Panc1 (cell line): ENCODE results near the gene TOGARAM2.

Experiments
- POLR2AphosphoS5 ChIP-seq: IDR thresholded peaks from 2 replicates; pipeline ENCODE4 v1.6.1; 2012; ENCODE audit warnings: mild to moderate bottlenecking, low read depth, low read length, moderate library complexity
- REST ChIP-seq, 2 experiments: IDR thresholded peaks; 2 replicates each; pipeline ENCODE4 v1.6.1; 2011 to 2012; ENCODE audit warnings: low read depth in 2 of 2, control low read depth in 1 of 2, low read length in 1 of 2, mild to moderate bottlenecking in 1 of 2, moderate library complexity in 1 of 2; ENCODE audit not compliant: insufficient read depth in 1 of 2
- SIN3A ChIP-seq: IDR thresholded peaks from 2 replicates; pipeline ENCODE4 v1.6.1; 2012; ENCODE audit warnings: low read depth, mild to moderate bottlenecking, low read length, moderate library complexity, borderline replicate concordance; ENCODE audit not compliant: insufficient read depth
- TCF7L2 ChIP-seq: IDR thresholded peaks from 2 replicates; pipeline ENCODE4 v1.6.1; 2011; ENCODE audit warnings: mild to moderate bottlenecking, low read depth, low read length, inconsistent platforms
- TF ChIP-seq, protein P1 (sequence below): fragments of 450-650 bp; IDR thresholded peaks from 2 replicates; pipeline ENCODE4 v1.5.1; 2017; ENCODE audit warnings: mild to moderate bottlenecking

DNA sequence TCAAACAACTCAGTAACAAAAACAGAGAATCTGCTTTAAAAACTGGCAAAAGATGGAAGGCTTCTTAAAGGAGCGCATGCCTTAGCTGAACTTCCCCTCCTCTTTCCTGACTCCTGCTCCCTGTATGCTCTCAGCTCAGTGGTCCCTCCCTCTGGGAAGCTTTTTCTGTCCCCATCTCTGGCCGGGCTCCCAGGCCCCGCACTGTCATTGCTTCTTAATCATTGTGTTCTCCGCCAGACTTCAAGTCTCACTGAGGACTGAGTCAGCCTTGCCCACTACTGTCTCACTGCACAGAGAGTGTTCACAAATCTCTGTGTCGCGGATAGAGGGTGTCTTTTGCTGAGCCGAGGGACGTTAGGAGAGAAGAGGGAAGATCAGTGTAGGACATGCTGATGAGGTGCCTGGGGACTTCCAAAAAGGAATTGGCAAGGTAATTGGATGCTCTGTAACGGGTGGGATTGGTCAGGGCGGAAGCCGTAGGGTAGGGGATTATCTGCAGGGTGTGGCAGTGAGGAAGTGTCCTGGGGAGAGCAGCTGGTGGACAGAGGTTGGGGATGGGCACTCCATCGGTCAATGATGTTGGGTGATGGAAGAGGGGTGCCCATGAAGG lies 16.2 kb downstream of the TOGARAM2 start:
- TF ChIP-seq, protein P1, sequence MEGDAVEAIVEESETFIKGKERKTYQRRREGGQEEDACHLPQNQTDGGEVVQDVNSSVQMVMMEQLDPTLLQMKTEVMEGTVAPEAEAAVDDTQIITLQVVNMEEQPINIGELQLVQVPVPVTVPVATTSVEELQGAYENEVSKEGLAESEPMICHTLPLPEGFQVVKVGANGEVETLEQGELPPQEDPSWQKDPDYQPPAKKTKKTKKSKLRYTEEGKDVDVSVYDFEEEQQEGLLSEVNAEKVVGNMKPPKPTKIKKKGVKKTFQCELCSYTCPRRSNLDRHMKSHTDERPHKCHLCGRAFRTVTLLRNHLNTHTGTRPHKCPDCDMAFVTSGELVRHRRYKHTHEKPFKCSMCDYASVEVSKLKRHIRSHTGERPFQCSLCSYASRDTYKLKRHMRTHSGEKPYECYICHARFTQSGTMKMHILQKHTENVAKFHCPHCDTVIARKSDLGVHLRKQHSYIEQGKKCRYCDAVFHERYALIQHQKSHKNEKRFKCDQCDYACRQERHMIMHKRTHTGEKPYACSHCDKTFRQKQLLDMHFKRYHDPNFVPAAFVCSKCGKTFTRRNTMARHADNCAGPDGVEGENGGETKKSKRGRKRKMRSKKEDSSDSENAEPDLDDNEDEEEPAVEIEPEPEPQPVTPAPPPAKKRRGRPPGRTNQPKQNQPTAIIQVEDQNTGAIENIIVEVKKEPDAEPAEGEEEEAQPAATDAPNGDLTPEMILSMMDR = no peak
- no peak for TF ChIP-seq REST (IDR thresholded peaks at IDR 0.05; ENCODE audit: insufficient read depth in 1 of 2, low read depth in 2 of 2, low read length in 1 of 2)
- TF ChIP-seq POLR2AphosphoS5 = no peak
- no peak for TF ChIP-seq TCF7L2
- no peak for TF ChIP-seq SIN3A
